HG02885 (cell line): ENCODE results near the gene CFDP1.
A peak's percentile ranks its signal among the peaks of the same experiment; 100 is the strongest.

Experiments
- ATAC-seq: cut with Tn5 transposase; IDR thresholded peaks from one replicate; pipeline ENCODE4 v1.9.1; 2021; ENCODE audit warnings: mild to moderate bottlenecking; ENCODE audit not compliant: unreplicated experiment, poor library complexity

The CFDP1 gene

GRCh38 chr16:75415169-75415905 lies 18.0 kb downstream of the CFDP1 start:
- no peak for ATAC-seq

GRCh38 chr16:75413951-75414350 lies 19.4 kb downstream of the CFDP1 start:
- peak; percentile 73 for ATAC-seq

- ATAC-seq = no peak
These were observed 26.4 kb downstream of the CFDP1 start for GRCh38 chr16:75406943-75407342.

GRCh38 chr16:75402821-75403475 lies 30.4 kb downstream of the CFDP1 start:
- peak; percentile 42 for ATAC-seq

- no peak for ATAC-seq
These were observed 31.0 kb downstream of the CFDP1 start for GRCh38 chr16:75402159-75402820.

- no peak for ATAC-seq
These were observed 31.6 kb downstream of the CFDP1 start for GRCh38 chr16:75401691-75402090.

- no peak for ATAC-seq
These were observed 35.0 kb downstream of the CFDP1 start for GRCh38 chr16:75398333-75398732.

GRCh38 chr16:75394941-75395340 lies 38.4 kb downstream of the CFDP1 start:
- ATAC-seq = no peak

GRCh38 chr16:75392906-75393305 lies 40.4 kb downstream of the CFDP1 start:
- ATAC-seq = no peak

GRCh38 chr16:75390926-75391653 lies 42.2 kb downstream of the CFDP1 start:
- no peak for ATAC-seq

GRCh38 chr16:75389096-75389690 lies 44.1 kb downstream of the CFDP1 start:
- ATAC-seq = no peak

GRCh38 chr16:75387951-75388350 lies 45.4 kb downstream of the CFDP1 start:
- ATAC-seq = no peak

GRCh38 chr16:75385507-75386152 lies 47.7 kb downstream of the CFDP1 start:
- no peak for ATAC-seq

GRCh38 chr16:75383141-75383540 lies 50.2 kb downstream of the CFDP1 start:
- no peak for ATAC-seq

- ATAC-seq = no peak
These were observed 50.7 kb downstream of the CFDP1 start for GRCh38 chr16:75382611-75383010.

GRCh38 chr16:75380870-75381269 lies 52.4 kb downstream of the CFDP1 start:
- ATAC-seq = no peak

GRCh38 chr16:75379911-75380847 lies 53.1 kb downstream of the CFDP1 start:
- peak; percentile 87 for ATAC-seq

GRCh38 chr16:75379339-75379738 lies 54.0 kb downstream of the CFDP1 start:
- peak; percentile 72 for ATAC-seq

- ATAC-seq = no peak
These were observed 54.7 kb downstream of the CFDP1 start for GRCh38 chr16:75378616-75379015.
